ENCODE measurements around the gene TSPO. TPM values are rescaled to one million over a fixed set of nuclear protein-coding genes. Genes with fewer than 3 reads are reported as not detected.

TSPO gene
- total and polyA plus RNA-seq, 4 donors = 86.1 to 707 (median 284) TPM

DNA sequence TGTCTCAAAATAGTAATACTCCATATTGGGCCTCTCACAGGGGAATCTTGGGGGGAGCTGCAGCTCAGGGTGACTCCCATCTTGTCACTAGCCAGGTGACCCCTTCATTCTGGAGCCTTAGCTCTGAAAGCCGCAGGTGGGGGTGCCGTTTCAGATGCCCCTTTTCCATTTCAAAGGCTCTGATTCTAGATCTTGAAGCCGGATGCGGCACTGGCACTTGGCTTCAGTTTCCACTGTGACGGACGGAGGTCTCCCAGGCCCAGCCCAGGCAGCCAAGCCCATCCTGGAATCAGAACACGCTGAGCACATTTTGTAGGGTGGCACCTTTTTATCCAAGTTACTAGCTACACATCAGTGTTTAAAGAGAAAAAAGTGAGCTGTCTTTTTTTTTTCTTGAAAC, 34.4 kb upstream of the TSPO start:
- no peak overlapping the region for H3K9ac ChIP-seq (ENCODE audit: insufficient read depth in 1 of 2, low read length in 2 of 2)
- DNase-seq (no peak), ATAC-seq (ENCODE audit: insufficient read depth, low FRiP score) (no peak)
- H3K36me3 ChIP-seq (ENCODE audit: control insufficient read depth in 4 of 4, insufficient read depth in 4 of 4, low read length in 4 of 4) = no peaks in the 10 kb centered on the region
- no peak overlapping the region for H3K4me3 ChIP-seq
- H3K4me1 ChIP-seq (ENCODE audit: control insufficient read depth in 5 of 5, insufficient read depth in 5 of 5, low read length in 5 of 5) = peaks cover 0 to 7% (median 0%) of the 10 kb centered on the region in 5 donors
- H3K27me3 ChIP-seq (ENCODE audit: control insufficient read depth in 3 of 3, insufficient read depth in 3 of 3, low read length in 2 of 3) = peaks cover 0 to 11% (median 8%) of the 10 kb centered on the region in 3 donors
- 96 to 97% methylated on average over 7 of the region's 7 CpGs for WGBS, 2 donors
- H3K27ac ChIP-seq (ENCODE audit: low read depth in 1 of 2, low read length in 1 of 2) = no peak overlapping the region
- TF ChIP-seq, protein P1, sequence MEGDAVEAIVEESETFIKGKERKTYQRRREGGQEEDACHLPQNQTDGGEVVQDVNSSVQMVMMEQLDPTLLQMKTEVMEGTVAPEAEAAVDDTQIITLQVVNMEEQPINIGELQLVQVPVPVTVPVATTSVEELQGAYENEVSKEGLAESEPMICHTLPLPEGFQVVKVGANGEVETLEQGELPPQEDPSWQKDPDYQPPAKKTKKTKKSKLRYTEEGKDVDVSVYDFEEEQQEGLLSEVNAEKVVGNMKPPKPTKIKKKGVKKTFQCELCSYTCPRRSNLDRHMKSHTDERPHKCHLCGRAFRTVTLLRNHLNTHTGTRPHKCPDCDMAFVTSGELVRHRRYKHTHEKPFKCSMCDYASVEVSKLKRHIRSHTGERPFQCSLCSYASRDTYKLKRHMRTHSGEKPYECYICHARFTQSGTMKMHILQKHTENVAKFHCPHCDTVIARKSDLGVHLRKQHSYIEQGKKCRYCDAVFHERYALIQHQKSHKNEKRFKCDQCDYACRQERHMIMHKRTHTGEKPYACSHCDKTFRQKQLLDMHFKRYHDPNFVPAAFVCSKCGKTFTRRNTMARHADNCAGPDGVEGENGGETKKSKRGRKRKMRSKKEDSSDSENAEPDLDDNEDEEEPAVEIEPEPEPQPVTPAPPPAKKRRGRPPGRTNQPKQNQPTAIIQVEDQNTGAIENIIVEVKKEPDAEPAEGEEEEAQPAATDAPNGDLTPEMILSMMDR (IDR thresholded peaks at IDR 0.05; ENCODE audit: control extremely low read depth, extremely low read depth) = no peak
- no peaks in the 10 kb centered on the region for H3K9me3 ChIP-seq (ENCODE audit: control insufficient read depth in 4 of 4, insufficient read depth in 3 of 4, low read length in 3 of 4)

DNA sequence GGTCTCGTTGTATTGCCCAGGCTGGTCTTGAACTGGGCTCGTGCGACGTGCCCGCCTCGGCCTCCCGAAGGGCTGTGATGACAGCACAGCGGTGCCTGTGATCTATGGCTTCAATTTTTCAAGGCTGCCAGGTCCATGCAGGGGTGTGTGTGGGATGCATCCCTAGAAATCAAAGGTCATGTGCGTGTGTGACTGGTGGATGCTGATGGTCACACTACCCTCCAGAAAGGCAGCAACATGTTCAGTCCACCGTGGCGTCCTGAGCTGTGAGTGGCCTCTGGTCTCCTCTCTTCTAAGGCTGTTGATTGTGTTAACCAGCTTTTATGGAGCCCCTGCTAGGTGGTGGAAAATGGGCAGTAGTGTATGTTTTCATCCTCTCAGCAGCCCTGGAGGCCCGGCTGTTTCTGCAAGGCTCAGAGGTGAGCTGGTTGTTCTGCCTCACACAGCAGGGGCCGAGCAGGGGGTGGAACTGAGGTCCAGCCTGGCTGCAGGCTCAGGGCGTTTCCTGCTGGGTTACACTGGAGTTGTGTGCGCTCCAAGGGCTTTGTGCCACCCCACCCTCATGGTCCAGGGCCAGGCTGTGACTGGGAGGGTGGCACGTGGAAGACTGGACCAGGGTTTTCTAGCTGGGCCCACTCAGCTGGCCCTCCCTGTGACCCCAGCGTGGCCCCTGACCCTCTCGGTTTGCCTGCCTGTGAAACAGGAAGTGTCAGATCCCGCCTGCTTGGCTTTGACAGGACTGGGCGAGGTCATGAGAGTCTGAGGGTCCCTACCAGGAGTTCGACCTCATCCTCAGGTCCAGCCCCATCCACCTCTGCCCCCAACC, 33.1 kb upstream of the TSPO start:
- WGBS, 2 donors = 74% methylated on average over 21 of the region's 21 CpGs
- no peak overlapping the region for H3K4me3 ChIP-seq
- peaks cover 0 to 6% (median 3%) of the 10 kb centered on the region in 3 donors for H3K27me3 ChIP-seq (ENCODE audit: control insufficient read depth in 3 of 3, insufficient read depth in 3 of 3, low read length in 2 of 3)
- DNase-seq = no peak
- ATAC-seq (ENCODE audit: insufficient read depth, low FRiP score) = no peak
- no peak overlapping the region for H3K9ac ChIP-seq (ENCODE audit: insufficient read depth in 1 of 2, low read length in 2 of 2)
- H3K27ac ChIP-seq (ENCODE audit: low read depth in 1 of 2, low read length in 1 of 2) = no peak overlapping the region
- TF ChIP-seq, protein P1 (IDR thresholded peaks at IDR 0.05; ENCODE audit: control extremely low read depth, extremely low read depth) = no peak
- H3K9me3 ChIP-seq (ENCODE audit: control insufficient read depth in 4 of 4, insufficient read depth in 3 of 4, low read length in 3 of 4) = no peaks in the 10 kb centered on the region
- no peaks in the 10 kb centered on the region for H3K36me3 ChIP-seq (ENCODE audit: control insufficient read depth in 4 of 4, insufficient read depth in 4 of 4, low read length in 4 of 4)
- peaks cover 0 to 7% (median 0%) of the 10 kb centered on the region in 5 donors for H3K4me1 ChIP-seq (ENCODE audit: control insufficient read depth in 5 of 5, insufficient read depth in 5 of 5, low read length in 5 of 5)

DNA sequence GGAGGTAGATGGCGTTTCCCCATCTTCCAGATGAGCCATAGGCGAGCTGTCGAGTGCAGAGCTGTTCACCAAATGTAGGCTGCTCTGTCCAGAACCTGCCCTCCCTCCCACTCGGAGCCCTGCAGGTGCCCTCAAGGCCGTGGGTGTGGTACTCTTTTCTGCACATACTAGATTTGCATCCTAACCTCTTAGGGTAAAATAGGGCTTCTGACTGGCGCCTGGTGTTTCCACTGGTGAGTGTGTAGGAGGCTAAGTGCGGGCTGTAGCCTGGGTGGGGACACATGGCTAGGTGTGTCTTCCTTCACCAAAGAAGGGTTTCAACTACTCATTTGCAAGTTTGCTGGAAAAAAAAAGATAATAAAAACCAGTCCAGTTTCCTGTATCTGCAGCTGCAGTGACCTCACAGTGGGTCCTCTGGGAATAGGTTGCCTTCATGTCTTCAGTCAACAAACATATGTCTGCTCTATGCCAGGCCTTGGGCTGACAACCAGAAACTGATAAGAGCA, 32.4 kb upstream of the TSPO start:
- TF ChIP-seq, protein P1 (IDR thresholded peaks at IDR 0.05; ENCODE audit: control extremely low read depth, extremely low read depth) = no peak
- DNase-seq (no peak), ATAC-seq (ENCODE audit: insufficient read depth, low FRiP score) (no peak)
- Histone ChIP-seq H3K36me3 (ENCODE audit: control insufficient read depth in 4 of 4, insufficient read depth in 4 of 4, low read length in 4 of 4) (no peaks in the 10 kb centered on the region), H3K27me3 (ENCODE audit: control insufficient read depth in 3 of 3, insufficient read depth in 3 of 3, low read length in 2 of 3) (peaks cover 0 to 2% (median under 1%) of the 10 kb centered on the region in 3 donors), H3K9ac (ENCODE audit: insufficient read depth in 1 of 2, low read length in 2 of 2) (no peak overlapping the region), H3K9me3 (ENCODE audit: control insufficient read depth in 4 of 4, insufficient read depth in 3 of 4, low read length in 3 of 4) (no peaks in the 10 kb centered on the region), H3K4me3 (no peak overlapping the region), H3K27ac (ENCODE audit: low read depth in 1 of 2, low read length in 1 of 2) (no peak overlapping the region), H3K4me1 (ENCODE audit: control insufficient read depth in 5 of 5, insufficient read depth in 5 of 5, low read length in 5 of 5) (peaks cover 0 to 3% (median 0%) of the 10 kb centered on the region in 5 donors)
- 72 to 84% methylated on average over 7 of the region's 7 CpGs for WGBS, 2 donors
